HG02759 (cell line): ENCODE measurements around the gene CLASP1.
A peak's percentile ranks its signal among the peaks of the same experiment; 100 is the strongest.
"Not testable (repeated sequence)": the region's sequence is repeated elsewhere in the genome, so short reads cannot be mapped to it uniquely, and the experiment has no call there.

ENCODE experiments used
- ATAC-seq: cut with Tn5 transposase; IDR thresholded peaks from one replicate; pipeline ENCODE4 v1.9.1; 2021; ENCODE audit warnings: mild to moderate bottlenecking, moderate library complexity; ENCODE audit not compliant: unreplicated experiment

CLASP1 gene

GRCh38 chr2:121359716-121360565 is 289.3 kb downstream of the CLASP1 start:
- no peak for ATAC-seq

DNA sequence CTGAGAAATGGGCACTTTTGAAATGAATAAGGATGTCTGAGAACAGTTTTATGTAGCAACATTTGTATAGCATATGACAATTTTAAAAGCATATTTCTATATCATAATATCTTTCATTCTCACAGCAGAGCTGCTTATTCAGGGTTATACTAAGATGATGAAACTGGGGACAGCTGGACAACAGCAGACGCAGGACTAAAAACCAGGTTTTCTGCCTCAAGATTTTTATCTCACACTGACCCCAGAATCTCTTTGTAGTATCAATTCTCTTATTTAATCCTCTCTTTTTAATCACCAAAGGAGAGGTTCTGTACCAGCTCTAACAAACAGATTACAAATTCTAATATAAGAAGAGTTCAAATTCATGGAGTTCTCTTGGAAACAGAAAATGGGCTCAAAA is 290.1 kb downstream of the CLASP1 start:
- no peak for ATAC-seq

DNA sequence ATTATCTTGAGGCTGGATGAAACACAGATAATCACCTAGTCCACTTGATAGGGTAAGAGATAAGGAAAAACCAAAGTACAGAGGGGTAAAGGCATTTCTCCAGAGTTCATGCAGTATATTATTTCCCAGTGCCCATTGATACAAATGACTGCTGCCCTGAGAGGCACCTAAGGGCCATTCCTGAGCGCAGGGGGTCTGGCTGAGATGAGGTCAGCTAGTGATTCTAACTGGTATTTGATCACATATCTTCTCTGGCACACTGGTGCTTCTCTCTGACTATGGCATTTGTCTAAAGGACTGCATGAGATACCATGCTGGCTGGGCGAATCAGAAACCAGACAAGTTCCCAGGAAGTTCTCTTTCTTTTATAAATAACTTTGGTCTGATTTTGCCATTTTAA is 291.0 kb downstream of the CLASP1 start:
- ATAC-seq: no peak

DNA sequence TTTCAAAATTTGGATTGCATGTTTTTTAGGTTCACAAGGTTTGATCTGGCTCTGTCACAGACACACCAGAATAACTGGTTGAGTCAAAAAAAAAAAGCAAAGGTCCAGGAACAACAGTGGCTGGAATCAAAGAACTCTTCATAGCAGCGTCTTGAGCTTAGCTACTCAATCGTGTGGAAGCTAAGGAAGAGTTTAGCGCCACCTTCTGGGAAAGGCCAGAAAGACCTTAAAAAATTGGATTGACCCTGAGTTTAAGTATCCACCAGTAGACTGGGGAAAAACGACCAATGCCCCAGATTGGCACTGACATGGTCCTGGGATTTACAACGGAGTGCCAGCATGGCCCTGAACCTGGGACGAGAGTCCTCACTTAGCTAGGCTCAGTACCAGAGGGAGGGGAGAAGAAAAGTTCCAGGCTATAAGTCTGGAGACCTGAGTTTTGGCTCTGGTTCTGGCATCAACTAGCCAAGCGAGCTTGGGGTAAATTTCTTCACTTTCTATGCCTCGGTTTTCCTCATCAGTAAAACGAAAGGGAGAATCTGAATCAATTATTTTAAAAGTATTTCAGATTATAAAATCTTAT is 293.1 kb downstream of the CLASP1 start:
- ATAC-seq: peak; percentile 62

- ATAC-seq: no peak
Observed at GRCh38 chr2:121355488-121355887, 293.8 kb downstream of the CLASP1 start.

DNA sequence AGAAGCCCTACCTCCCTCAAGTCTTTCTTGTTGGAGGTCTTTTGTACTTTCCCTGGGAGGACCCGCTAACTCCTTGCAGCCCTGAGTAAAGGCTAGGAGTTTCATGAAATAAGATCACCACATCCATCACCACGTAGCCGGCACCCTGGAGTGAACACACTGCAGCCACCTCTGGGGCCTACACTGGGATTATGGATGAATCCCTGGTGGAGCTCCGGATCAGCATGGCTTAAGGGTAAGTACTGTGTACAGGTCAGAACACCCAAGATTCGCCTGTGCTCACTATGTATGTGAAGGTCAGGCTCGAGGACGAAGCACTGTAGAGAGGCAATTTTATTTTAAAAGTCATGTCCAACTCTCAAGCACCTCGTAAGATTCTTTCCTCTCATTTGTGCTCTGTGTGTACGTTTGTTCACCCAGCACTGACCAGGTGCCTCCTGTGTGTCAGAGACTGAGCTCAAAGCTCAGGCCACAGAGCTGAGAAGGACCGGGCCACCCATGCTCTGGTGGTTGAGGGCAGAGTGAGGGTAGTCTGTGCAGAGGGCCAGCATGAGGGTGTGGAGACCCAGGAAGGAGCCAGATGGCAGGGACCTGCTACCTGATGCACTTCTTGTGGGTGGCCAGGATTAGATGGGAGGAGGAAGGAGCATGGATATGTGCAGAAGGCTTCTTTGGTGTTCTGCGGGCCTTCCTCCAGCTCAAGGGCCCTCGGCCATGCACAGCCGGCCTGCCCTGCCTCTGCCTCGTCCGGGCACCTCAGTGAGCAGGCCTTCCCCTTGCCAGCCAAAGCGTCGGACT is 297.5 kb downstream of the CLASP1 start:
- ATAC-seq: no peak

- no peak for ATAC-seq
Observed at GRCh38 chr2:121350890-121351289, 298.4 kb downstream of the CLASP1 start.

DNA sequence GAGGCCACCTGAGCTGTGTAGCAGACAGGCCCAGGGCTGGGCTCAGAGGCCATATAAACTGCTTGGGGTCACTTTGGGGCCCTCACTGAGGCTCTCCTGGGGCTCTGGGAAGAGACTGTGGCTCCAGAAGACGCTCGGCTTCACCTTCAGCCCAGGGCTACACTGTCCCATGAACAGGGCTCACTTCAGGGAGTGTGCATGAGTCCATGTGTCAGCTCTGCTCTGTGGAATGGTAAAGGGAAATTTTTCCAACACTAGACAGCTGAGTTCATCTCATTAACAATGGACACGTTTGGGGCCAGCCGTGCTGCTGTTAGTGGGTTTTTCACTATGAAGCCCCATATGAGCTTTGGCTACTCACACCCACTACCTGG is 298.9 kb downstream of the CLASP1 start:
- ATAC-seq: no peak

- no peak for ATAC-seq
Observed at GRCh38 chr2:121349721-121350401, 299.4 kb downstream of the CLASP1 start.

- ATAC-seq: no peak
Observed at GRCh38 chr2:121348128-121348740, 301.0 kb downstream of the CLASP1 start.

- no peak for ATAC-seq
Observed at GRCh38 chr2:121346859-121347258, 302.4 kb downstream of the CLASP1 start.

DNA sequence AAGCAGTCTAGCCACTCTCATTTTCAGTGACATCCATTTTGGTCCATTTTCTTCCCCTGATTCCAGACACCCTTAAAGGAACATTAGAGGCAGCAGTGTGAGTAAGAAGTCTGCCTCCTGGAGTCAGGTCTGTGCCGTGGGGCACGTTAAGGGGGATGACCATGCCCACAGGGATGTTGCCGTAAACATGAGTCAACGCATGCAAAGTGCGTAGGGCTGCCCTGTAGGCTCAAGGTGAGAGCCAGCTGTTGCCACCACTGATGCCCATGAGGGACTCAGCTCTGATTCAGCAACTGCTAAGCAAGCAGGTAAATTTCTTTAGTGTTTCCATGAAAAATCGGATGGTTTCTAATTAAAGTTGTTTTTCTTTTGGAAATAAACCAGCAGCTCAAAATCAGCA is 302.9 kb downstream of the CLASP1 start:
- no peak for ATAC-seq

DNA sequence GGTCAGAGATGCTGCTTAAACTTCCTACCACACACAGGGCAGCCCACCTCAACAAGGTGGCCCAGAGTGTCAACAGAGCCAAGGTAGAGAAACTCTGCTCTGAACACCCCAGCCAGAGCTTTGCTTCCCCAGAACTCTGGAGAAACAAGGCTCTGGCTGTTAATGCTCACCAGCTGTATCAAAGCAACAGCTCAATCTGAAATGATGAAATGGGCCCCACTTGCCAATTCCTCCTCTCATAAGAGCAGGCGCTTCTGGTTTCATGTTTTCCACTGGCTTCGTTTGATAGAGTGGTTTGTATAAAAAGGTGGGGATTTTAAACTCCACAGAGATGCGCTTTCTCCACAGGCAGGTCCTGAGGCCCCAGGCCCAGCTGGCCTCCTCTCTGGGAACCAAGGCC is 303.4 kb downstream of the CLASP1 start:
- ATAC-seq: no peak

- no peak for ATAC-seq
Observed at GRCh38 chr2:121345101-121345500, 304.2 kb downstream of the CLASP1 start.

DNA sequence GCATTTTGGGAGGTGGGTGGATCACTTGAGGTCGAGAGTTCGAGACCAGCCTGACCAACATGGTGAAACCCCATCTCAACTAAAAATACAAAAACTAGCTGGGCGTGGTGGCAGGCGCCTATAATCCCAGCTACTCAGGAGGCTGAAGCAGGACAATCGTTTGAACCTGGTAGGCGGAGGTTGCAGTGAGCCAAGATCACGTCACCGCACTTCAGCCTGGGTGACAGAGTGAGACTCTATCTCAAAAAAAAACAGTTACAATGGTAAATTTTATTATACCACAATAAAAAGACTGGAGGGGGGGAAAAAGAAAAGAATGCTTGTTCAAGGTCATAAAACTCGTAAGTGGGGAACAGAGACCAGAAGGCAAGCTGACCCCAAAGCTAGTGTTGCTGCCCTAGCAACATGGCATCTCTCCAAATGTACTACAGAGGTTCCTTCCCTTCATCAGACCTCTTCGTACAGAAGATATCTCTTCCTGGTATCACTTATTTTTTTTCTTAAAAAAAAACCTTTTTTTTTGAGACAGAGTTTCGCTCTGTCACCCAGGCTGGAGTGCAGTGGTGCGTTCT is 305.3 kb downstream of the CLASP1 start:
- not testable (repeated sequence) for ATAC-seq

- no peak for ATAC-seq
Observed at GRCh38 chr2:121343191-121343590, 306.1 kb downstream of the CLASP1 start.

GRCh38 chr2:121342751-121343150 is 306.5 kb downstream of the CLASP1 start:
- ATAC-seq: no peak

DNA sequence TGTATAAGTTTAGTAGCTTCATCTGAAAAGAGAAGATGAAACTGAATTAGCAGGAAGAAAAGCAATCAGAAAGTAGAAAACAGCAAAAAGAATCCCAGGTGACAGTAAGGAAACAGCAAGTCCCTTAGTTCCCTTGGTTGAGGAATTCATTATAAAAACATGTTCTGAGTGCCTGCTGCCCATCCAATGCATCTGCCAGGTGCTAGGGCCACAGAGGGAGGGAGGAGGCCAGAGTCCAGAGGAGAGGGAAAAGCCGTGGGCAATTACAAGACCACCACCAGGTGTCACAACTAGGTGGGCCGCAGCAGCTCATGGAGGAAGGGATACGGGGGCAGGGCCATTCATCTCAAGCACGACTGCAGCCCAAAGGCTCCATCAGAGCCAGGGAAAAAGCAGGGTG is 308.3 kb downstream of the CLASP1 start:
- ATAC-seq: no peak

DNA sequence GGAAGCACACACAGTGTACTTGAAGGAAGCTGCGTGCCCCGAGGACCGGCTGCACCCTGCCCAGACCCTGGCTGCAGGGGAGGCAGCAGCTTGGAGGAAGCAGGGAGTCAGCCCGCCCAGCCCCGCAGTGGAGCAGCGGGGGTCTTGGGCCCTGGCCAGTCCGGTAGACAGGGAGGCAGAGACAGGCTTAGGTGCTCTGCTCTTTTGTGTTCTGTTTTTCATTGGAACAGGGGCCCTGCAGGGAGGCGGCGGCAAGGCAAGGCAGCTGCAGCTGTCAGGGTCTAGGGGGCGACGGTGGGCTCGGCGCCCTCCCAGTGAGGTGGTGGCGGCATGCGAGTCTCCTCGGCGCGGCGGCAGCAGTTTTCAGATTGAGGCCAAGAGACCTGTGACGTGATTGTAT is 311.0 kb downstream of the CLASP1 start:
- ATAC-seq: no peak

GRCh38 chr2:121336528-121337294 is 312.6 kb downstream of the CLASP1 start:
- ATAC-seq: no peak
